DND-41 (cell line): ENCODE results near the gene RNF212.

ENCODE experiments used
- EZH2 ChIP-seq: IDR thresholded peaks from 3 replicates; pipeline ENCODE4 v1.6.1; 2012; ENCODE audit warnings: borderline replicate concordance, low read depth, mild to moderate bottlenecking, moderate library complexity, low read length, inconsistent platforms; ENCODE audit not compliant: severe bottlenecking
- TF ChIP-seq, protein P1 (sequence below): IDR thresholded peaks from 2 replicates; pipeline ENCODE4 v1.5.1; 2012; ENCODE audit warnings: borderline replicate concordance, low read length, moderate library complexity, mild to moderate bottlenecking; ENCODE audit not compliant: poor library complexity, severe bottlenecking; ENCODE audit errors: extremely low read depth

DNA sequence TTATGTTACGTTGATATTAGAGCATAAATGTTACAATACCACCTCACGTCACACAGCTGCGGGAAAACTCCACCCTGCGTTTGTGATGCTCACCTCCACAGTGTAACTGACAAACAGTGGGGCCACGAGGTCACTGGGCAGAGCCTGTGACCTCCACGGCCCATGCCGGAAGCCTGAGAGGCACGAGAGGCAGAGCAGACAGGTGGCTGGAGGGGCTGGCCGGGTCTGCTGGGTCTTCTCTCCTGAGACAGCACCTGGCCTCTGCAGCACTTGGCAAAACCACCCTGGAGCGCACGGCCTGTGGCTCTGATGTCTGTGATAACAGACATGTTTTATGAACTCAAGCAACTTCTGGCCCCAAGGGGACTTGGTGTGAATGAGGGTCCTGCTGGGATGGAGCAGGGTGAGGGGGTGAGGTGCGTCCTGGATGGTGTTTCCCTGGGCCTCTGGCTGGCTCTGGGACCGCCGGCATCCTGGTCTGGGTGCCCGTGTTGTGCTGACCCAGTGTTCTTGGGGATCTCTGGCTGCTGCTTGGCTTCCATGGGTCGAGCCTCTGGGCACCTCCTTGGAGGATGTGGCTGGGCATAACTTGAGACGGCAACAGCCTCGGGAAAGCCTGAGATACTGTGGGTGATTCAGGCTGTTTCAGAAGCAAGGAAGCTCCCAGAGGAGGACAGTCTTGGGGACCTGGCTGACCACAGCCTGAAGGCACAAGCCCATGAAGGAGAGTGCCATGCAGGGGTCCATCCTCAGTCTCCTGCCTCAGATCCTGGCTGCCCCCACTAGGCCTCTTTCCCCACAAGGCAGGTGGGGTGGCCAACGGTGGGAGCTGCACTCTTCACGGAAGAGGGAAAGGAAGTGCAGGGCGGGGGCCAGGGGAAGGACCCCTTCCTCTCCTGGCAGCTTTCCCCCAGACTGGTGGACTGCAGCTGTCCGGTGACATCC, 19.7 kb downstream of the RNF212 start:
- TF ChIP-seq, protein P1, sequence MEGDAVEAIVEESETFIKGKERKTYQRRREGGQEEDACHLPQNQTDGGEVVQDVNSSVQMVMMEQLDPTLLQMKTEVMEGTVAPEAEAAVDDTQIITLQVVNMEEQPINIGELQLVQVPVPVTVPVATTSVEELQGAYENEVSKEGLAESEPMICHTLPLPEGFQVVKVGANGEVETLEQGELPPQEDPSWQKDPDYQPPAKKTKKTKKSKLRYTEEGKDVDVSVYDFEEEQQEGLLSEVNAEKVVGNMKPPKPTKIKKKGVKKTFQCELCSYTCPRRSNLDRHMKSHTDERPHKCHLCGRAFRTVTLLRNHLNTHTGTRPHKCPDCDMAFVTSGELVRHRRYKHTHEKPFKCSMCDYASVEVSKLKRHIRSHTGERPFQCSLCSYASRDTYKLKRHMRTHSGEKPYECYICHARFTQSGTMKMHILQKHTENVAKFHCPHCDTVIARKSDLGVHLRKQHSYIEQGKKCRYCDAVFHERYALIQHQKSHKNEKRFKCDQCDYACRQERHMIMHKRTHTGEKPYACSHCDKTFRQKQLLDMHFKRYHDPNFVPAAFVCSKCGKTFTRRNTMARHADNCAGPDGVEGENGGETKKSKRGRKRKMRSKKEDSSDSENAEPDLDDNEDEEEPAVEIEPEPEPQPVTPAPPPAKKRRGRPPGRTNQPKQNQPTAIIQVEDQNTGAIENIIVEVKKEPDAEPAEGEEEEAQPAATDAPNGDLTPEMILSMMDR, result no peak
- no peak for TF ChIP-seq EZH2
